ENCODE data around the gene GMPPB.

- TF ChIP-seq, protein P1, sequence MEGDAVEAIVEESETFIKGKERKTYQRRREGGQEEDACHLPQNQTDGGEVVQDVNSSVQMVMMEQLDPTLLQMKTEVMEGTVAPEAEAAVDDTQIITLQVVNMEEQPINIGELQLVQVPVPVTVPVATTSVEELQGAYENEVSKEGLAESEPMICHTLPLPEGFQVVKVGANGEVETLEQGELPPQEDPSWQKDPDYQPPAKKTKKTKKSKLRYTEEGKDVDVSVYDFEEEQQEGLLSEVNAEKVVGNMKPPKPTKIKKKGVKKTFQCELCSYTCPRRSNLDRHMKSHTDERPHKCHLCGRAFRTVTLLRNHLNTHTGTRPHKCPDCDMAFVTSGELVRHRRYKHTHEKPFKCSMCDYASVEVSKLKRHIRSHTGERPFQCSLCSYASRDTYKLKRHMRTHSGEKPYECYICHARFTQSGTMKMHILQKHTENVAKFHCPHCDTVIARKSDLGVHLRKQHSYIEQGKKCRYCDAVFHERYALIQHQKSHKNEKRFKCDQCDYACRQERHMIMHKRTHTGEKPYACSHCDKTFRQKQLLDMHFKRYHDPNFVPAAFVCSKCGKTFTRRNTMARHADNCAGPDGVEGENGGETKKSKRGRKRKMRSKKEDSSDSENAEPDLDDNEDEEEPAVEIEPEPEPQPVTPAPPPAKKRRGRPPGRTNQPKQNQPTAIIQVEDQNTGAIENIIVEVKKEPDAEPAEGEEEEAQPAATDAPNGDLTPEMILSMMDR (IDR thresholded peaks at IDR 0.05; ENCODE audit: control extremely low read depth in 1 of 3, insufficient read depth in 1 of 3, low read depth in 1 of 3, low read length in 3 of 3), result no peak
- TF ChIP-seq EZH2 (IDR thresholded peaks at IDR 0.05; ENCODE audit: low read depth, low read length, severe bottlenecking) (no peak), RXRA (IDR thresholded peaks at IDR 0.05; ENCODE audit: insufficient read depth, low read depth, low read length) (no peak), TAF7 (optimal IDR thresholded peaks at IDR 0.05; ENCODE audit: borderline replicate concordance, low read depth, low read length) (peak; percentile 52)
These were observed at the start of gene GMPPB for GRCh38 chr3:49723628-49724551.

All from H1 (cell line).